CD14-positive monocyte (primary cell): Measurements from ENCODE around the gene APBA2. TPM values are rescaled to one million over a fixed set of nuclear protein-coding genes. Genes with fewer than 3 reads are reported as not detected.

Experiments used
- DNase-seq, 3 donors: peaks; one replicate each; pipeline ENCODE4 v3.0.0-alpha.2; 2011 to 2022
- H2AFZ ChIP-seq: 2 replicates; pipeline ENCODE4 v1.6.0; 2012; ENCODE audit warnings: mild to moderate bottlenecking, low read depth, low read length, inconsistent platforms; ENCODE audit not compliant: insufficient read depth, poor library complexity, severe bottlenecking
- H3K27ac ChIP-seq, 2 donors: 1 replicate in 1 of 2; 2 replicates in 1 of 2; pipeline ENCODE4 v1.5.1; 2012 to 2013; ENCODE audit warnings: low read length in 2 of 2, control low read depth in 1 of 2, inconsistent platforms in 1 of 2, low read depth in 1 of 2, mild to moderate bottlenecking in 1 of 2
- H3K27me3 ChIP-seq, 2 donors: one replicate each; pipeline versions ENCODE4 v1.6.0 to v1.6.1; 2011 to 2013; ENCODE audit warnings: low read length in 2 of 2; ENCODE audit not compliant: control insufficient read depth in 2 of 2, insufficient read depth in 2 of 2
- H3K36me3 ChIP-seq, 2 donors: replicated peaks in 1 of 2; 1 replicate in 1 of 2; 2 replicates in 1 of 2; pipeline versions ENCODE4 v1.5.1 to v1.6.1; 2012 to 2013; ENCODE audit warnings: low read length in 2 of 2, control low read depth in 1 of 2, inconsistent platforms in 1 of 2, mild to moderate bottlenecking in 1 of 2; ENCODE audit not compliant: insufficient read depth in 2 of 2, control insufficient read depth in 1 of 2
- H3K4me1 ChIP-seq, 2 donors: 1 replicate in 1 of 2; 2 replicates in 1 of 2; pipeline versions ENCODE4 v1.5.1 to v1.6.1; 2012 to 2013; ENCODE audit warnings: low read length in 2 of 2, control low read depth in 1 of 2, inconsistent platforms in 1 of 2, mild to moderate bottlenecking in 1 of 2, moderate library complexity in 1 of 2; ENCODE audit not compliant: insufficient read depth in 2 of 2, control insufficient read depth in 1 of 2
- H3K4me2 ChIP-seq: replicated peaks from 2 replicates; pipeline ENCODE3; 2012; ENCODE audit warnings: low read length, moderate library complexity, mild to moderate bottlenecking; ENCODE audit not compliant: poor library complexity, severe bottlenecking; ENCODE audit errors: extremely low read depth
- H3K4me3 ChIP-seq, 3 experiments: fragments of 200-600 bp in 1 of 3; sonication (generic) in 1 of 3; replicated peaks in 1 of 3; 1 replicate in 2 of 3; 2 replicates in 1 of 3; pipeline ENCODE4 v1.5.1; 2011 to 2013; ENCODE audit warnings: low read length in 3 of 3, mild to moderate bottlenecking in 3 of 3, control low read depth in 2 of 3, low read depth in 2 of 3, inconsistent platforms in 1 of 3, moderate library complexity in 1 of 3
- H3K79me2 ChIP-seq: 2 replicates; pipeline ENCODE4 v1.6.0; 2012; ENCODE audit warnings: mild to moderate bottlenecking, control low read depth, inconsistent platforms, low read length, moderate library complexity; ENCODE audit not compliant: insufficient read depth
- H3K9ac ChIP-seq: 2 replicates; pipeline ENCODE4 v1.6.0; 2017; ENCODE audit warnings: low read length, mild to moderate bottlenecking; ENCODE audit not compliant: insufficient read depth, poor library complexity, severe bottlenecking
- H3K9me3 ChIP-seq, 2 donors: replicated peaks in 1 of 2; 1 replicate in 1 of 2; 2 replicates in 1 of 2; pipeline versions ENCODE4 v1.5.1 to v1.6.1; 2012 to 2013; ENCODE audit warnings: low read length in 2 of 2, control low read depth in 1 of 2; ENCODE audit not compliant: control insufficient read depth in 1 of 2, insufficient read depth in 1 of 2
- H4K20me1 ChIP-seq: 2 replicates; pipeline ENCODE4 v1.6.0; 2012; ENCODE audit warnings: mild to moderate bottlenecking, low read length, control low read depth, moderate library complexity; ENCODE audit not compliant: insufficient read depth
- H3K27ac Mint-ChIP-seq, 7 donors: one replicate each; pipeline ENCODE4 v1.8.0; 2020; ENCODE audit warnings: mild to moderate bottlenecking in 7 of 7, mixed read lengths in 7 of 7, moderate library complexity in 6 of 7, inconsistent platforms in 2 of 7
- H3K27me3 Mint-ChIP-seq, 3 donors: one replicate each; pipeline ENCODE4 v1.8.0; 2021 to 2022; ENCODE audit warnings: low read depth in 3 of 3, mild to moderate bottlenecking in 3 of 3, mixed read lengths in 3 of 3, moderate library complexity in 3 of 3, inconsistent platforms in 1 of 3
- H3K36me3 Mint-ChIP-seq, 2 donors: one replicate each; pipeline ENCODE4 v1.8.0; 2020; ENCODE audit warnings: mixed read lengths in 2 of 2, inconsistent platforms in 1 of 2, mild to moderate bottlenecking in 1 of 2
- H3K4me1 Mint-ChIP-seq: one replicate; pipeline ENCODE4 v1.8.0; 2020; ENCODE audit warnings: mild to moderate bottlenecking, mixed read lengths
- H3K4me3 Mint-ChIP-seq, 2 donors: one replicate each; pipeline ENCODE4 v1.8.0; 2020; ENCODE audit warnings: mild to moderate bottlenecking in 2 of 2, mixed read lengths in 2 of 2, moderate library complexity in 1 of 2
- H3K9me3 Mint-ChIP-seq, 7 donors: one replicate each; pipeline ENCODE4 v1.8.0; 2020 to 2022; ENCODE audit warnings: mixed read lengths in 7 of 7, mild to moderate bottlenecking in 6 of 7, moderate library complexity in 6 of 7, inconsistent platforms in 2 of 7
- CTCF ChIP-seq: fragments of 200-600 bp; IDR thresholded peaks from one replicate; pipeline ENCODE4 v1.8.0; 2022; ENCODE audit warnings: antibody characterized with exemption, mild to moderate bottlenecking
- WGBS: methylation state at CpG from one replicate; pipeline ENCODE4 v1.1.5; 2013; ENCODE audit warnings: missing lambda C conversion rate; ENCODE audit not compliant: insufficient coverage; 5-methylcytosine and 5-hydroxymethylcytosine counted together
- intact Hi-C, 2 donors: fragments of 100-400 bp; cut with micrococcal nuclease; formaldehyde crosslinking; loops; one replicate each; pipeline versions ENCODE4 v1.15.0 to v1.15.1; 2023
- polyA plus RNA-seq, 3 donors: library from polyadenylated mRNA; depleted of rRNA in 1 of 3; unstranded in 2 of 3; stranded (reverse) in 1 of 3; fragments of 300-500 nt in 2 of 3; fragments of >200 nt in 1 of 3; fragmentation: Illumina TruSeq in 2 of 3; gene quantifications; 1 replicate in 2 of 3; 2 replicates in 1 of 3; pipeline ENCODE4 v1.2.3, GENCODE V29; 2012 to 2021

APBA2 gene
- polyA plus RNA-seq, 3 donors, result 0.30 TPM; not detected in 2

- Histone ChIP-seq H3K4me3 (no peak overlapping the region), H4K20me1 (no peaks in the 10 kb centered on the region), H3K4me1 (no peaks in the 10 kb centered on the region), H3K79me2 (no peaks in the 10 kb centered on the region), H3K36me3 (no peaks in the 10 kb centered on the region), H3K9ac (no peak overlapping the region), H2AFZ (no peak overlapping the region), H3K4me2 (no peak overlapping the region), H3K27ac (no peak overlapping the region), H3K9me3 (no peaks in the 10 kb centered on the region), H3K27me3 (peaks cover 0 to 6% of the 10 kb centered on the region in 2 donors)
- no peak for TF ChIP-seq CTCF
- no peak overlapping the region for H3K27ac Mint-ChIP-seq
- peaks cover 0 to 4% (median 0%) of the 10 kb centered on the region in 7 donors for H3K9me3 Mint-ChIP-seq
- 70% methylated on average over 6 of the region's 8 CpGs for WGBS
- intact Hi-C loops, result no loop called here
- DNase-seq, result no peak
- no peak overlapping the region for H3K4me3 Mint-ChIP-seq
- peaks cover 14 to 23% (median 14%) of the 10 kb centered on the region in 3 donors for H3K27me3 Mint-ChIP-seq
- no peaks in the 10 kb centered on the region for H3K36me3 Mint-ChIP-seq
- peaks cover 3% of the 10 kb centered on the region for H3K4me1 Mint-ChIP-seq
These were observed 256.5 kb downstream of the APBA2 start for GRCh38 chr15:29142129-29142747.

- Histone ChIP-seq H3K4me2 (no peak overlapping the region), H3K27ac (no peak overlapping the region), H4K20me1 (no peaks in the 10 kb centered on the region), H3K27me3 (peaks cover 0 to 6% of the 10 kb centered on the region in 2 donors), H3K36me3 (no peaks in the 10 kb centered on the region), H3K9ac (no peak overlapping the region), H3K9me3 (no peaks in the 10 kb centered on the region), H3K4me3 (no peak overlapping the region), H2AFZ (no peak overlapping the region), H3K4me1 (no peaks in the 10 kb centered on the region), H3K79me2 (no peaks in the 10 kb centered on the region)
- no peak overlapping the region for H3K4me3 Mint-ChIP-seq
- H3K36me3 Mint-ChIP-seq, result no peaks in the 10 kb centered on the region
- no peak for DNase-seq
- no peak overlapping the region for H3K27ac Mint-ChIP-seq
- WGBS, result 100% methylated on average over 1 of the region's 5 CpGs
- H3K9me3 Mint-ChIP-seq, result peaks cover 0 to 4% (median 0%) of the 10 kb centered on the region in 7 donors
- peaks cover 3% of the 10 kb centered on the region for H3K4me1 Mint-ChIP-seq
- no peak for TF ChIP-seq CTCF
- intact Hi-C loops, result no loop called here
- peaks cover 14 to 23% (median 16%) of the 10 kb centered on the region in 3 donors for H3K27me3 Mint-ChIP-seq
These were observed 257.5 kb downstream of the APBA2 start for GRCh38 chr15:29143293-29143692.
